GM19239 (cell line): ENCODE results near the gene CEP135.
"Not testable (repeated sequence)": the region's sequence is repeated elsewhere in the genome, so short reads cannot be mapped to it uniquely, and the experiment has no call there.

ENCODE experiments used
- DNase-seq: peaks from one replicate; pipeline ENCODE4 v3.0.0; 2011; ENCODE audit warnings: low spot score; ENCODE audit not compliant: insufficient read length
- FAIRE-seq: peaks from 2 replicates; lab custom pipeline; 2011; peaks lifted over from hg19 to GRCh38; lab: Jason Lieb, UNC

Gene CEP135

DNA sequence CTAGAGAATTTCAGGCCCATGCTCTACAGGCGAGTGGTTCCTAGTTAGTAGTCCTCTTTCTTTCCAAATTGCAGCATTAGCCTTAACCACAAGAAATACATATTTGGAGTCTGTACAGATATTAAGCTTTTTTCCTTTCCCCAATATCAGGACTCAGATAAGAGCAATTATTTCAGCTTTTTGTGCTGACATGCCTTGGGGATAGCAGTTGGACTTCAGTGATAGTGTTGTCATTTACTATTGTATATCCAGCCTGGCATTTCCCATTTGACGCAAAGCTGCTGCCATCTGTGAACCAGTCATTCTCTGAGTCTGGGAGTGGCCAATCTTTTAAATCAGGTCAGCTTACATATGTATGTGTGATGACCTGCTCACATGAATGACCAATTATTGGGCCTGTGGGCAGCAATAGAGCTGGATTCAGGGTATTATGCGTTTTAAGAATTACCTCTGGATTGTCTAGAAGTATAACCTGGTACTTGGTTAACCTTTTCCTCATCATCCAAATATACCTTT, 6.8 kb upstream of the CEP135 start:
- FAIRE-seq, result no peak
- DNase-seq, result no peak

- FAIRE-seq (peak; percentile 90), DNase-seq (no peak)
These were observed 1.4 kb upstream of the CEP135 start for GRCh38 chr4:55947254-55947882.

DNA sequence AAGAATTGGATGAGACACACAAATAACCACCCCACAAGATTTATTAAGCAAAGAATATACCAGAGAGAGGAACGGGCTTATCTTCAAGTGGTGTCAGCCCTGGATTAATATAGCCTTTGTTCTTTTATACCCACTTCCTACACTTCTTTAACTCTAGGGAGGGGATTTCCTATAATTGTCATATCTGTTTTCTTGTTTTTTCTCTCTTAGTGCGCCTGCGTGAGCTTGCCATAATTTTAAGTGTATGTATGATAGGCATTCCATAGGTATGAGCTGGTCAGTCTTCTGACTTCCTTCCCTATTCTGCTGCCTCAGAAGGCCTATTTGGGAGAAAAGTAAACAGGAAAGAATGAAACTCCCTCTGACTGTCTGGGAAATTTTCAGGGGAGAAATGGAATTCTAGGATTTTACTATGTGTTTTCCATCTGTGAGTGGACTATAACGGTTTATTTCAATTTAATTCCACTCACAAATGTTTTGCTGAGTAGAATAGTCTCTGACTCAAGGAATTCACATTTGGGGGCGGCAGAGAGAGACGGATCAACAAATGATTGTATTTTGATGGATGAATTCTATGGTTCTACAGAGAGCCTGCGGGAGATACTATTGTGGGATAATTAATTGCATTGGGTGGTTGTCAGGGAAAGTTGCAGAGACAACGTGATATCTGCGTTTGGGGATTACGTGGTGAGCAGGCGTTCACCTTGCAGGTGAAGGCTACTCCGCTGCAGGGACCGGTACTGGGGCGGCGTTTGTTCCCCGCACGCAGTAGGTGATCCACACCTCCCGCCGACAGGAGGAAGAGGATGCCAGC, 626 bp upstream of the CEP135 start:
- FAIRE-seq, result peak; percentile 63
- DNase-seq, result no peak

- FAIRE-seq (peak; percentile 82), DNase-seq (no peak)
These were observed 697 bp downstream of the CEP135 start for GRCh38 chr4:55949482-55949802.

GRCh38 chr4:55951191-55951922, 2.6 kb downstream of the CEP135 start:
- DNase-seq (no peak), FAIRE-seq (no peak)

- DNase-seq, result no peak
These were observed 7.0 kb downstream of the CEP135 start for GRCh38 chr4:55955710-55956109.

GRCh38 chr4:55959655-55960054, 10.9 kb downstream of the CEP135 start:
- FAIRE-seq, result no peak

More at GRCh38 chr4:55955710-55956109, 7.0 kb downstream of the CEP135 start:
- no peak for FAIRE-seq

DNA sequence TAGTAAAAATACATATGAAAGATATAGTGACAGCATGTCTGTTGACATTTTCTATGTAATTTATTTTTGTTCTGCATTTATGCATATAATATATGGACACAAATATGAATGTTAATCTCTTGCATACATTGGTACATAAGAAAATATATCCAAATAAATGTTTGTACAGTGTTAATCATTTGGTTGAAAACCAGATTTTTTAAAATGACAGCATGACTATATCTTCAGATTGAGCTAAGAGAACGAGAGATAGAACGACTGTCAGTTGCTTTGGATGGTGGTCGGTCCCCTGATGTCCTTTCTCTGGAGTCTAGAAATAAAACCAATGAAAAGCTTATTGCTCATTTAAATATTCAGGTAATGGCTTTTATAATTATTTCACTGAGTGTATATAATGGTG, 15.3 kb downstream of the CEP135 start:
- FAIRE-seq, result no peak
- DNase-seq, result no peak

More at GRCh38 chr4:55959655-55960054, 10.9 kb downstream of the CEP135 start:
- DNase-seq, result no peak

GRCh38 chr4:55965585-55965984, 16.8 kb downstream of the CEP135 start:
- FAIRE-seq, result no peak
- DNase-seq, result no peak

DNA sequence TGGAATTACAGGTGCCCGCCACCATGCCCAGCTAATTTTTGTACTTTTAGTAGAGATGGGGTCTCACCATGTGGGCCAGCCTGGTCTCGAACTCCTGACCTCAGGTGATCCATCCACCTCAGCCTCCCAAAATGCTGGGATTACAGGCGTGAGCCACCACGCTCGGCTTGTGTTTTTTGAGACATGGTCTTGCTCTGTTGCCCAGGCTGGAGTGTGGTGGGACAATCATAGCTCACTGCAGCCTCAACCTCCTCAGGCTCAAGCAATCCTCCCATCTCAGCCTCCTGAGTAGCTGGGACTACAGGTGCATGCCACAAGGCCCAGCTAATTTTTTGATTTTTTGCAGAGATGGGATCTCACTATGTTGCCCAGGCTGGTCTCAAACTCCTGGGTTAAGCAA, 17.6 kb downstream of the CEP135 start:
- not testable (repeated sequence) for DNase-seq, FAIRE-seq

- FAIRE-seq (no peak), DNase-seq (no peak)
These were observed 18.6 kb downstream of the CEP135 start for GRCh38 chr4:55967376-55967775.

DNA sequence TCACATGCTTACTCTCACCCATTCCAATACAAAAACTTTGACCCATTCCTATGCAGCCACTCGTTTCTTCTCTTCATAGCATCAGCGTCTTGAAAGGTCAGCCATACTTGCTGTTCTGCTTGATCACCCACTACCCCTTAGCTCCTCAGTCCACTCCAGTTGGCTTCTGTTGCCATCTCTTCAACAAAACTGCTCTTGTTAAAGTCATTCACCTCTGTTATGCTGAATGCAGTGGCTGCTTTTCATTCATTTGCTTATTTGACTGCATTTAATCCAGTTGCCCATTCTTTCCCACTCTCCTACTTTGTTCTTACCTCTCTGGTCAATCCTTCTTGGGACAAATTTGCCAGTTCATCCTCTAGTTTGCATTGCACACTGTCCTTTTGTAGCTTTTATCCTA, 24.9 kb downstream of the CEP135 start:
- DNase-seq, result no peak
- FAIRE-seq, result no peak

- DNase-seq (no peak), FAIRE-seq (no peak)
These were observed 29.1 kb downstream of the CEP135 start for GRCh38 chr4:55977811-55978210.

DNA sequence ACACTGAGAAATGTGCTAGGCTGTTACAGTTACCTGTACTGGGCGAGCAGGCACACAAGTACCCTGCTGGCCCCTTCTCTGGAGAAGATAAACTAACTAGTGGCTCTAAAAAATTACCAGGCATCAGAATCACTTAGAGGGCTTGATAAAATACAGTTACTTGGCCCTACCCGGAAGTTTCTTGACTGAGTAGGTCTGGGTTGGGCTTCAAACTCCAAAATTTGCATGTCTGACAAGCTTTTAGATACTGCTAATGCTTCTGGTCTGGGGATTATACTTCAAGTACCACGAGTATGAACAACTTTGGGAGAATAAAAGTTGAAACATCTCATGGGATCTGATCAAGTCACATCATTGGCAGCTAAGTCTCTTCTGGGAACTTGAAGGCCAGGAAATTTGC, 30.8 kb downstream of the CEP135 start:
- peak; percentile 68 for FAIRE-seq
- no peak for DNase-seq

DNA sequence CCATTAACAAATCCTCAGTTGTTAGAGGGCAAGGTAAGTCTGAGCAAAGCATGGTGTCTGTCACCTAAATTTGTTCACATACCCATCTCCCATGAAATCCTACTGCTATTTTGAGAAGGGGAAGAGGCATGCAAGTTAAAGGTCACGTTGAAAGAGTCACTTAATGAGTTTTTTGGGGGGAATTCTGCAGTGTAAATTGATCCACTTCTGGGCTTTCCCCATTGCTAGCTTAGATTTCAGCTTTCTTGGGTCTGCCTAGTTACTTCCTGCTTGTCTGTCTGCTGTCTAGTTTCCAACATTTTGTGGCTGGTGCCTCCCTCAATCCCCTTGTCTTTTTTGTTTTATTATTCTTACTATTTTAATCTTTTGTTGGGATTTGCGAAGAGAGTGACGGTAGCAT, 32.0 kb downstream of the CEP135 start:
- DNase-seq (no peak), FAIRE-seq (no peak)

GRCh38 chr4:55982976-55983375, 34.2 kb downstream of the CEP135 start:
- FAIRE-seq (no peak), DNase-seq (no peak)

GRCh38 chr4:55989766-55990165, 41.0 kb downstream of the CEP135 start:
- peak; percentile 54 for FAIRE-seq
- DNase-seq, result no peak

DNA sequence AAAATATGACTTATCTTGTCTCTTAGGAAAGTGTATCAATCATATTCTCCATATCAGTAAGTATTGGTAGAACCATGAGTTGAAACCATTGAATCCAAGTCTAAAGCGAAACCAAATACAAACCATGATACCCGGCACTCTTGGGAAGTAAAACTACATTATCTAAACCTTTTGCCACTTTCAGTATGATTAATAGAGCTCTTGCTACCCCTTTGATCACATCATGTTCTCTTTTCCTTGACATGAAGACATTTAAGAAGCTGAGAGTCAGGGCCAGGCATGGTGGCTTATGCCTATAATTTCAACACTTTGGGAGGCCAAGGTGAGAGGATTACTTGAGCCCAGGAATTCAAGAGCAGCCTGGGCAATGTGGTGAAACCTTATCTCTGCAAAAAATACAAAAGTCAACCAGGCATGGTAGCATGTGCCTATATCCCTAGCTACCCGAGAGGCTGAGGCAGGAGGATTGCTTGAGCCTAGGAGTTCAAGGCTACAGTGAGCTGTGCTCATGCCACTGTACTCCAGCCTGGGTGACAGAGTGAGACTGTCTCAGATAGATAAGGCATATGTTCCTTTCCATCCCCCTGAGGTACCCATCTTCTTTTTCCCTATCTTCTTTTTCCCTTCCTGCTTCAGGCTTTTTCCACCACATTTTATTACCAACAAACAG, 45.4 kb downstream of the CEP135 start:
- FAIRE-seq (peak; percentile 82), DNase-seq (peak; percentile 4)

GRCh38 chr4:55996646-55997045, 47.9 kb downstream of the CEP135 start:
- DNase-seq, result no peak
- FAIRE-seq, result no peak

DNA sequence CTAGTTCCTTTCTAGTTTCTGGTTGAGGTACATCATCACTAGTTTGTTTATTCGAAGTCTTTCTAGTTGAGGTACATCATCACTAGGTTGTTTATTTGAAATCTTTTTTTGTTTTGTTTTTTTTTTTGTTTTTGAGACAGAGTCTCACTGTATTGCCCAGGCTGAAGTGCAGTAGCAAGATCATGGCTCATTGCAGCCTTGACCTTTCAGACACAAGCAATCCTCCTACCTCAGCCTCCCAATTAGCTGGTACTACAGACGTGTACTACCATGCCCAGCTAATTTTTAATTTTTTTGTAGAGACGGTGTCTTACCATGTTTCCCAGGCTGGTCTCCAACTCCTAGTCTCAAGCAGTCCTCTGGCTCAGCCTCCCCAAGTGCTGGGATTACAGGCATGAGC, 54.9 kb downstream of the CEP135 start:
- FAIRE-seq (no peak), DNase-seq (no peak)
